Activated gamma-delta T cell treated with Interleukin-2 at 50 U/mL for 16 hours (primary cell): ENCODE results near the gene TRMT2A.
A peak's percentile ranks its signal among the peaks of the same experiment; 100 is the strongest.
"Not testable (repeated sequence)": the region's sequence is repeated elsewhere in the genome, so short reads cannot be mapped to it uniquely, and the experiment has no call there.

ENCODE experiments used
- DNase-seq: peaks from one replicate; pipeline ENCODE4 v3.0.0-alpha.2; 2020

The TRMT2A gene

DNA sequence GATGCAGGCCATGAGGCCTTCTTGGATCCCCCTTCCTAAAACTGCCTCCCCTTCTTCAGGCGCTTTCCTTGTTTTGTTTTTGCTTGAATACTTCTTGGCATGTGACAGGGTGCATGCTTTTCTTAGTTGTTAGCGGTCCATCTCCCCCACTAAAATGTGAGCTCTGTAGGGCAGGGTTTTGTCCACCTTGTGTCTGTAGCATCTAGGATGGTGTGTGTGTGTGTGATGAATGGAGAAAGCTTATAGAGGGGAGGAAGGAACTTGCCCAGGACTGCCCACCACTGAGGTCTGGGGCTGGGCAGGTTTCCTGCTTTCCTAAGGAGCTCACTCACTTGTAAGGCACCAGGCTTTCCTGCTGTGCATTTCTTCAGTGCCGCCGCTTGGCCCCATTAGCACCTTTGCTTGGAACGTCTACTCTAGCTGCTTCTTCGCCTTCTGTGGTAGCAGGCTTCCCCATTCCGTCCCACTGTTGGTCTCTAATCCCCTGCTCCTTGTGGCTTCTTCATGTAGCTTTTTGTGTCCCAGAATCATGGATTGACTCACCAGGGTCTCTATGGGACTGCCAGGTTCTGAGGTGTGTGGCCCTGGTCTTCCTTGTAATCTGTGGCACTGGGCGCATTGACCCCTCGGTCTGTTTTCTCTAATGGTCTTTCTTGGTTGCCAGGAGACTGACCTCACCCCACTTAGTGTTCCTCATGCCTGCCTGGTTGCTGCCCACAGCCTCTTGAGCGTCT lies 33.7 kb downstream of the TRMT2A start:
- DNase-seq: no peak

- no peak for DNase-seq
Measured at GRCh38 chr22:20080776-20081654, 36.0 kb downstream of the TRMT2A start.

GRCh38 chr22:20080445-20080775 lies 36.6 kb downstream of the TRMT2A start:
- peak; percentile 64 for DNase-seq

GRCh38 chr22:20079745-20080444 lies 37.1 kb downstream of the TRMT2A start, which contains the start of gene DGCR8:
TSS of gene DGCR8 (plus strand) at chr22:20080241. CDS start at chr22:20085964, 5,723 bp downstream.
- DNase-seq: peak; percentile 55

DNA sequence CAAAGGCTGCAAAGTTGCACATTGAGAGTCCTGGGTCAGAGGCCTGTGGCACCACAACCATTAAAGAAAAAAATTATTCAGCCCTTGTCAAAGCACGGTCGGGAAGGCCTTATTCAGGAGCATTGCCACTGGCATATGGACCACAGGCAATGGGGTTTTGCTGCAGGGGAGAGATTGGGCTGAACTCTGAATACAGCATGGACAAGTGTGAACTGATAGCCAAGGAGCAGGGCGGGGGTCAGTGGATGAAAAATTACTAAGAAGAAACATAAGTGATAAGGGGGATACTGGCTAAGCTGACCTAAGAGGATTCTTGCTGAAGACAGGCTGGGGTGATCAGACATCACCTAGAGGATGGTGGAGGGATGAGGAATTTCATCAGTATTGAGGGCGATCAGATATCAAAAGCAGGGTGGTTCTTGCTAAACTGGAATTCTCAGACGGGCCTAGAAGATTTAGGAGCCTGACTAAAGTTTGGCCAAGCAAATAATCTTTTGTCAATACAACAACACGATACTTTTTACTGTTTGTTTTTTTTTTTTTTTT lies 40.3 kb downstream of the TRMT2A start:
- DNase-seq: no peak

GRCh38 chr22:20071524-20071972 lies 45.5 kb downstream of the TRMT2A start:
- DNase-seq: no peak

GRCh38 chr22:20069331-20070042 lies 47.5 kb downstream of the TRMT2A start:
- DNase-seq: no peak

GRCh38 chr22:20068640-20069039 lies 48.4 kb downstream of the TRMT2A start:
- no peak for DNase-seq

DNA sequence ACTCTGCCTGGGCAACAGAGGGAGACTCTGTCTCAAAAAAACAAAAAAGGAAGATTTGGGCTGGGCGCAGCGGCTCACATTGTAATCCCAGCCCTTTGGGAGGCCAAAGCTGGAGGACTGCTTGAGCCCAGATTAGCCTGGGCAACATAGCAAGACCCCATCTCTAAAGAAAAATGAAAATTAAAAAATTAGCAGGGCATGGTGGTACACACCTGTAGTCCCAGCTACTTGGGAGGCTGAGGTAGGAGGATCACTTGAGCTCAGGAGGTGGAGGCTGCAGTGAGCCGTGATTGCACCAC lies 49.7 kb downstream of the TRMT2A start:
- not testable (repeated sequence) for DNase-seq

DNA sequence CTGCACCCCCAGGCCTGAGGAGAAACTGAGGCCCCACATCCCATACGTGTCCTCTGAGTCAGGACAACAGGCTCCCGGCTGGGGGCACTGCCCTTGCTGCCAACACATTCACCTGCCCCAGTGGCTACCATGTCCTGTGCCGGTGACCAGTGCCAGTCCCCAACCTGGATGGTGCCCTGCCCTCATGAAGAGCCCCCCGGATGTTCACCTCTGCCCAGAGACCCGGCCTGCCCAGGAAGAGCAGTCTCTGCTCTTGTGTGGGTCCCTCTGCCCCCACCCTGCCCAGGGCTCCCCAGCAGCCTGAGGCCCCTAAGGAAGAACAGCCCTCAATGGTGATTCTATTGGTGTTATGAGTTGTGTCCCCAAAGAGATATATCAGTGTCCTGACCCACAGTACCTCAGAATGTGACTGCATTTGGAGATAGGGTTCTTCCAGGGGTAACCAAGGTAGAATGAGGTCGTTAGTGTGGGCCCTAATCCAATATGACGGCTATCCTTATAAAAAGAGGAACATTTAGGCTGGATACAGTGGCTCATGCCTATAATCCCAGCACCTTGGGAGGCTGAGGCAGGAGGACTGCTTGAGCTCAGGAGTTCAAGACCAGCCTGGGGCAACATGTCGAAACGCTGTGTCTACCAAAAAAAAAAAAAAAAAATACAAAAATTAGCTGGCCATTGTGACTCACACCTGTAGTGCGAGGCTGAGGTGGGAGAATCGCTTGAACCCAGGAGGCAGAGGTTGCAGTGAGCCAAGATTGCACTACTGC lies 50.2 kb downstream of the TRMT2A start:
- DNase-seq: no peak

DNA sequence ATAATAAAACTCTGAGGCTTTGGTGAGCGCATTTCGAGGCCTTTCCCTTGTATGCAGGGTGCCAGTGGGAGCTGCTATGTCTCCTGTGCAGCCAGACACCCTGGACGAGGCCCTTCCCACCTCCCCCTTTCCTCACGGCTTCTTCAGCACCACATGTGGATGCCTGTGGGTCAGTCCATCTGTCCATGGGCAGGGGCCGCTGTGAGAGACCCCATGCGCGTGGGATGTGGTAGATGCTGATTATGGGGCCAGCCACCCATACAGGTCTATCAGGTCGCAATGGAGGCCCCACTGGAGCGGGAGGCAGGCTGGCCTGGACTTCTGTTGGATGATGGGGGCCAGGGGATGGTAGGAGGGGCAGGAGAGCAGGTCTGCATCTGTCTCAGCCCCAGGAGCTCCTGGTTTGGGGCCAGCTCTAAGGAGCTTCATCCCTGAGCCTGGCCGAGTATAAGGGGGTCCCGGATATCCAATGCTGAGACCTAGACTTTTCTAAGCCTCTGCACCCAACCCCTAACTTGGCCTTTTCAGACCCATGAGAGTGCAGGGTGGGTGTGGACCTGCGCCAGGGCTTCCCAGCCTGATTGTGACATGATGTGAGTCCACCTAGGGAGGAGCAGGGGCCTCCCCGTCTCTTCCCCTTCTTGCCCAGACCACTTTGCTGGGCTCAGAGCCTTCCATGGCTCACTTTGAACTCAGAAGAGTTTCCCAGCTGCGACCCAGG lies 51.0 kb downstream of the TRMT2A start:
- no peak for DNase-seq

GRCh38 chr22:20064545-20065262 lies 52.3 kb downstream of the TRMT2A start:
- no peak for DNase-seq

DNA sequence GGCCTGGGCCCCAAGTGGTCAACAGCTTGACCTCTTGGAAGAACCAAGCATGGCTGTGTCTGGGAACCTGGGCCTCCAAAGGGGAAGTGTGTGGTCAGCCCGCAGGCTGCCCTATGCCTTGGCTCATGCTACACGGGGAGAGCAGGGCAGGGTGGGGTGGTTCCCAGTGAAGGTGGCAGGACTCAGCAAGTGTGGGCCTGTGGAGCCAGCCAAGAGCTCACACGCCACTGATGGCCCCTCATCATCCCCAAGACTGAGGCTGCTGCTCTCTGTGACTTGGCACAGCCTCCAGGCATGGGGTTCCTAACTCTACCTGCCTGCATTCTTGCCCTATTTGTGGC lies 52.9 kb downstream of the TRMT2A start:
- no peak for DNase-seq

- no peak for DNase-seq
Measured at GRCh38 chr22:20063271-20064139, 53.5 kb downstream of the TRMT2A start.

- DNase-seq: no peak
Measured at GRCh38 chr22:20062766-20063083, 54.3 kb downstream of the TRMT2A start.

DNA sequence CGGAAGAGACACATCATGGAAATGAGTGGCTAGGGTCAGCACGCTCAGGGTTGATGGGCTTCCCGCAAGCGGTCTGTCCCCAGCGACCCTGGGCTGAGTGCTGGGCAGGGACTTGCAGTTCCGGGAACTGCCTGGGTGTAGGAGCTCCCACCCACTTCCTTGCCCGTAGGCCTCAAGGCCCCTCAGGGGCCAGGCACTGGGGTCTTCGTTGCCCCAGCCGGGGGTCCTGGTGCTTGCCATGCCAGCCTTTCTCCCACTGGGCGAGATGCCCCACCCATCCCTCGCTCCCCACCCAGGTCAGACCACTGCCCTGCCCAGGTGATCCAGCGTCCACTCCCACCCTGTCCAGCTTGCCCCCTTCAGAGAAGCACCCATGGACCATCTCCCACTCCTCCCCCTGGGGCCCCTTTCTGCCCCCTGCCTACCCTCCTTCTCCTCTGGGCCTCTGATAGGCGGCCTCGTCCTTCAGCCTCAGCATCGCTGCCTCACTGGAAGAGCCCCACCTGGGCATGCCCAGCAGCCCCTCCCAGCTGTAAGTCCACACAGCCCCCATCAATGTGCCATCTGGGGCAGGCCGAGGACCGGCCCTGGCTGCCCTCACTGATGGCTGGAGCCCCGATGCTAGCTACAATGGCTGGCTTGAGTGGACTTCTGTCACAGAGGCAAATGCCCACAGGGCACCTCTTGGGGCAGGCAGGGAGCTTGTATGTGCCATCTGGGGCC lies 54.8 kb downstream of the TRMT2A start:
- no peak for DNase-seq
